ENCODE data around the gene COL9A2. TPM values are rescaled to one million over a fixed set of nuclear protein-coding genes. Genes with fewer than 3 reads are reported as not detected.

The COL9A2 gene
- total RNA-seq, 1 donor from 2014 or later = 0.27 TPM

GRCh38 chr1:40301066-40301465 lies 16.0 kb downstream of the COL9A2 start:
- no peaks in the 10 kb centered on the region for H3K9me3 ChIP-seq (replicated peaks)
- H3K27ac ChIP-seq (replicated peaks) = no peak overlapping the region
- no peak overlapping the region for H3K4me3 ChIP-seq
- no peaks in the 10 kb centered on the region for H3K4me1 ChIP-seq
- H3K36me3 ChIP-seq = no peaks in the 10 kb centered on the region
- intact Hi-C loops (cut with micrococcal nuclease) = no loop called here
- TF ChIP-seq, protein P1, sequence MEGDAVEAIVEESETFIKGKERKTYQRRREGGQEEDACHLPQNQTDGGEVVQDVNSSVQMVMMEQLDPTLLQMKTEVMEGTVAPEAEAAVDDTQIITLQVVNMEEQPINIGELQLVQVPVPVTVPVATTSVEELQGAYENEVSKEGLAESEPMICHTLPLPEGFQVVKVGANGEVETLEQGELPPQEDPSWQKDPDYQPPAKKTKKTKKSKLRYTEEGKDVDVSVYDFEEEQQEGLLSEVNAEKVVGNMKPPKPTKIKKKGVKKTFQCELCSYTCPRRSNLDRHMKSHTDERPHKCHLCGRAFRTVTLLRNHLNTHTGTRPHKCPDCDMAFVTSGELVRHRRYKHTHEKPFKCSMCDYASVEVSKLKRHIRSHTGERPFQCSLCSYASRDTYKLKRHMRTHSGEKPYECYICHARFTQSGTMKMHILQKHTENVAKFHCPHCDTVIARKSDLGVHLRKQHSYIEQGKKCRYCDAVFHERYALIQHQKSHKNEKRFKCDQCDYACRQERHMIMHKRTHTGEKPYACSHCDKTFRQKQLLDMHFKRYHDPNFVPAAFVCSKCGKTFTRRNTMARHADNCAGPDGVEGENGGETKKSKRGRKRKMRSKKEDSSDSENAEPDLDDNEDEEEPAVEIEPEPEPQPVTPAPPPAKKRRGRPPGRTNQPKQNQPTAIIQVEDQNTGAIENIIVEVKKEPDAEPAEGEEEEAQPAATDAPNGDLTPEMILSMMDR (IDR thresholded peaks at IDR 0.05; ENCODE audit: borderline replicate concordance) = no peak
- peaks cover 20% of the 10 kb centered on the region for H3K27me3 ChIP-seq (ENCODE audit: low read depth)
- no peak for DNase-seq

- intact Hi-C loops (cut with micrococcal nuclease) = no loop called here
- TF ChIP-seq, protein P1 (IDR thresholded peaks at IDR 0.05; ENCODE audit: borderline replicate concordance) = no peak
- no peak for DNase-seq
- Histone ChIP-seq H3K27ac (replicated peaks) (no peak overlapping the region), H3K27me3 (ENCODE audit: low read depth) (peaks cover 20% of the 10 kb centered on the region), H3K4me3 (no peak overlapping the region), H3K9me3 (replicated peaks) (no peaks in the 10 kb centered on the region), H3K36me3 (no peaks in the 10 kb centered on the region), H3K4me1 (no peaks in the 10 kb centered on the region)
These were observed 16.4 kb downstream of the COL9A2 start for GRCh38 chr1:40300651-40301050.

GRCh38 chr1:40300249-40300567 lies 16.9 kb downstream of the COL9A2 start:
- TF ChIP-seq, protein P1 (IDR thresholded peaks at IDR 0.05; ENCODE audit: borderline replicate concordance) = no peak
- intact Hi-C loops (cut with micrococcal nuclease) = no loop called here
- H3K27me3 ChIP-seq (ENCODE audit: low read depth) = peaks cover 20% of the 10 kb centered on the region
- H3K36me3 ChIP-seq = no peaks in the 10 kb centered on the region
- no peaks in the 10 kb centered on the region for H3K4me1 ChIP-seq
- no peak overlapping the region for H3K4me3 ChIP-seq
- H3K27ac ChIP-seq (replicated peaks) = no peak overlapping the region
- no peaks in the 10 kb centered on the region for H3K9me3 ChIP-seq (replicated peaks)
- DNase-seq = no peak

GRCh38 chr1:40299366-40300248 lies 17.5 kb downstream of the COL9A2 start:
- TF ChIP-seq, protein P1 (IDR thresholded peaks at IDR 0.05; ENCODE audit: borderline replicate concordance) = no peak
- no peaks in the 10 kb centered on the region for H3K4me1 ChIP-seq
- H3K27me3 ChIP-seq (ENCODE audit: low read depth) = peaks cover 19% of the 10 kb centered on the region
- H3K9me3 ChIP-seq (replicated peaks) = no peaks in the 10 kb centered on the region
- intact Hi-C loops (cut with micrococcal nuclease) = no loop called here
- no peak overlapping the region for H3K4me3 ChIP-seq
- DNase-seq = no peak
- no peak overlapping the region for H3K27ac ChIP-seq (replicated peaks)
- H3K36me3 ChIP-seq = peaks cover 1% of the 10 kb centered on the region

DNA sequence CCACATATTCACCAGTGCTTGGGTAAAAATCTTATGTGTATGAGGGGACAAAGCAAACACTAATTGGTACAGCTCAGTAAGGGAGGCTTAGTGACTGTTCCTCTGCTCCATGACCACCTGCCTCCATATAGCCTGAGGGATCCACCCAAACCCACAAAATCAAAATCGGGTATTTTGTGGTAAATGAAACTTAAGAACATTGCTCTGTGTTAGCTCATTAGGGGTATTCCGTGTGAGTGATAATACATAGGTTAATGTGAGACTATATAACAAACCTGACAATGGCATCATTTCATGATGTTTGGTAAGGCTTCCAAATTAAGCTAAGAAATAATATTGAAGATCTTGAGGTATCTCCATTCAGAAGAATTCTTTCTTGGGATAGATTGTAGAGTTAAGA lies 25.8 kb downstream of the COL9A2 start:
- no peaks in the 10 kb centered on the region for H3K27me3 ChIP-seq (ENCODE audit: low read depth)
- H3K36me3 ChIP-seq = peaks cover 76% of the 10 kb centered on the region
- H3K4me3 ChIP-seq = no peak overlapping the region
- intact Hi-C loops (cut with micrococcal nuclease) = no loop called here
- TF ChIP-seq, protein P1 (IDR thresholded peaks at IDR 0.05; ENCODE audit: borderline replicate concordance) = no peak
- H3K9me3 ChIP-seq (replicated peaks) = no peaks in the 10 kb centered on the region
- DNase-seq = no peak
- H3K27ac ChIP-seq (replicated peaks) = no peak overlapping the region
- no peaks in the 10 kb centered on the region for H3K4me1 ChIP-seq

All from left ventricle myocardium inferior (tissue), 1 donor.